SK-N-DZ (cell line): ENCODE measurements around the gene DIAPH2.

Experiments used
- DNase-seq: peaks from one replicate; pipeline ENCODE4 v3.0.0-alpha.2; 2015; ENCODE audit warnings: low spot score

The DIAPH2 gene

DNA sequence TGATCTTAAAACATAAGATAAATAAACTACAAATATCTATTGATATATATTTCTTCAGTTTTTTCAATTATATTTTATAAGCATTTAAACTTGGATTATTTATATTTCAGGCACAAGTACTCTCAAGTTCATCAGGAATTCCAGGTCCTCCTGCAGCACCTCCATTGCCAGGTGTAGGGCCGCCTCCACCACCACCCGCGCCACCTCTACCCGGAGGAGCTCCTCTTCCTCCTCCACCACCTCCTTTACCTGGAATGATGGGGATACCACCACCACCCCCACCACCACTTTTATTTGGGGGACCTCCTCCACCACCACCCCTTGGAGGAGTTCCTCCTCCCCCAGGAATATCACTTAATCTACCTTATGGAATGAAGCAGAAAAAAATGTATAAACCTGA, 273.1 kb downstream of the DIAPH2 start:
- no peak for DNase-seq

GRCh38 chrX:96971812-96972211, 287.2 kb downstream of the DIAPH2 start:
- no peak for DNase-seq

DNA sequence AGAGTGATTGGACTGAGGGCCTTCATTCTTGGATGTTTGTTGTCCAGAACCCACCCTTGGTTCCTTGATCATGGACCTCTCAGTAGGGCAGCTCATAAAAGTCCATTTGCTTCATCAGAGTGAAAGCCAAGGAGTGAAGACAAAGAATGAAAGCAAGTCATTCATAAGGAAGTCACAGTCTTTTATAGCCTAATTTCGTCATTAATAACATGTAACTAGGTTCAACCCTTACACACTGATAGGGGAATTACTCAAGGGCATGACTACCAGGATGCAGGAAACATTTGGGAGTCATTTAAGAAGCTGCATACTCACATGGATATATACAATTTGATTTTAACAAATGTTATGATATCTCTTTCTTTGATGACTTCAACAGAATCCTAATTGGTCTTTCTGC, 294.3 kb downstream of the DIAPH2 start:
- no peak for DNase-seq

GRCh38 chrX:96979766-96980165, 295.1 kb downstream of the DIAPH2 start:
- peak; percentile 2 for DNase-seq

GRCh38 chrX:96982161-96982560, 297.5 kb downstream of the DIAPH2 start:
- DNase-seq, result no peak

- no peak for DNase-seq
These were observed 299.9 kb downstream of the DIAPH2 start for GRCh38 chrX:96984538-96984937.

- no peak for DNase-seq
These were observed 300.4 kb downstream of the DIAPH2 start for GRCh38 chrX:96985046-96985445.

- no peak for DNase-seq
These were observed 302.6 kb downstream of the DIAPH2 start for GRCh38 chrX:96987228-96987627.

DNA sequence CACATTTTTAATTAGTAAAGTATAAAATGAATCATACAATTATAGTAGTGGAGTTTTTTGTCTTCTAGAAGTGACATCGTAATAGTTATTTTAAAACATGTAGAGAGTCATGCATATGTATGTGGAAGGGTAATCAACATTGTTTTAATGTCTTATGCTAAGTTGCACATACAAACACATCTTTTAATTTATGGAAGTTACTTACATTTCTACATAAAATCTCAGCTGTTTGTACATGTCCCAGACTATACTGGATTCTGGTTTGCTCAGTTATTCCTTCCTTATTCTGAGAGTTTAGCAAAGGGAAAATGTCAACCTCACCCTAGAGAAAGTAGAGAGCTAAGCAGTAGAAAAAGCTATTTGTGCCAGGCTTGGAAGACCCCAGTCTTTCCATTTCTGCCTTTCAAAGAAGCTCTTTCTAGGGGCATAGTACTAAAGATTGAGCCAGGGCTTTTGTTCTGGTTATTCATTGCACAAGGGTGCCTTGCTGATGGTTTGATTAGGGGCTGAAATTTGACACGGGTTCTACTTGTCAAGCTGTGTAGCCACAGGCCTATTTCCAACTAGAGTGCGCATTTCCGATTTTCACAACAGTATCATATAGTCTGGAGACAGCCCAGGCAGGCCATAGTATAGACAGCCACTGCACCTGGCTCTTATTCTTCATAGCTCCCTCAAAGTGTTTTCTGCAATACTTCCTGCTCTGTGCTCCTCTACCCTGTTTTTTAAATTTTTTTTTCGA, 305.4 kb downstream of the DIAPH2 start:
- no peak for DNase-seq

- no peak for DNase-seq
These were observed 309.5 kb downstream of the DIAPH2 start for GRCh38 chrX:96994093-96994492.

DNA sequence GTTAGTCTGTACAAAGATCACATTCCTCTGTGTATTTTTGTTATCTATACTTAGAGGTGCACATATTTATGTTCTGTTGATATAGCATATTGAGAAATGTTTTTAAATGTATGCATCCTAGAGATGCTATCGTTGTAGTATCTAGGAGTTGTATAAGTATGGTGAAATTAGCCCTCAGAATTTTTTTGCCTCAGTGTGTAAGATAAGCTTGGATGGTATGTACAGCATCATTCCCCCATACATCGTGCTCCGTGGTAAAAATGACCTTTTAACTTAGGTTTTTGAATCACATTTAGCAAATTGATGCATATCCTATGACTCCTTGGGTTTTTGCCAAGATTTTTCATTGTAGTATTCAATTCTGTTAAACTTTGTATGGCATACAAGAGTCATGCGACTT, 312.6 kb downstream of the DIAPH2 start:
- no peak for DNase-seq

DNA sequence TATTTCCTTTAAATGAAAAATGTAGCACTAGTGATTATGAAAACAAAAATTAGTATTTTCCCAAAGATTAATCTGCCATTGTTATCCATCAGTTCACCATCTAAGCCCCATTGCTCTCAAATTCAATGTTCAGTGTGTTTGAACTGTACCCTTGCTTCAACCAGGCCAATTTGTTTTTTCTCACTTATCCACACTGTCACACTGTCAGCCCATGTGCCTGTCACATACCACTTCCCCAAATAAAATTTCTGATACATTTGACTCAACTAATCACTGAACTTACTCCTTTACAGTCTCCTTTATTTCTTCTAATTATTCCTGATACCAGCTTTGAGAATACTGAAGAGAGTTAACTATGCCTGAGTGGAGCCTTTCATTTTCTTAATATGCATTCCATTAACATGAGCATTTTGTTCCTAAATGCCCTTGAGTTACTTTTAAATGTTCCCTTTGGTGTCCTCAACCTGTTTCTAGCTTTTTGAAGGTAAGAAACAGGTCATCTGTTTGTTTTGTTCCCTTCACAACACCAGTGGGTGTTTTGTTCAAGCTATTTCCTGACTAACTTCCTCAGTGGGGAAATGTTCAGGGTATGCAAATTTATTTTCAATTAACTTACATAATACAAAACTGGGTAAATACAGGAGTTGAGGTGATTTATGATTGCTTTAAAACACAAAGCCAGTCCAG, 316.2 kb downstream of the DIAPH2 start:
- no peak for DNase-seq

GRCh38 chrX:97006167-97006566, 321.5 kb downstream of the DIAPH2 start:
- DNase-seq, result no peak

GRCh38 chrX:97009391-97009790, 324.7 kb downstream of the DIAPH2 start:
- DNase-seq, result no peak

GRCh38 chrX:97011540-97011939, 326.9 kb downstream of the DIAPH2 start:
- DNase-seq, result no peak

DNA sequence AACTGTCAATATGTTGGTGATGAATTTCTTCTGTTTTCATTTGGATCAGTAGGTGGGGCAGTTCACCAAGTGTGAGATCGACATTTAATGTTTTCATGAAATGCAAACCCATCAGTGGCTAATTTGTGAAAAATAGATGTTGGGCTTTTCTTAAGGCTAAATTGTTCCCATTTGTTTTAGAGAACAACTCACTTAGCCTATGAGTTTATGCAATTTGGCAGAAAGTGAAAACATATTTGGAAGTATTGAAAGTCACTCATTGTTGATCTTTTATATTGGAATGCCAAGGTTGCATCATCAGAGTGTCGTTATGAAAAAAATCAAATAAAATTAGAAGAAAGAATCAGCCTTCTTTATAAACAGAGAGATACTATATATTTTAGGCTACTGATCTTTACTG, 331.5 kb downstream of the DIAPH2 start:
- DNase-seq, result peak; percentile 3

- DNase-seq, result no peak
These were observed 337.0 kb downstream of the DIAPH2 start for GRCh38 chrX:97021680-97022079.

- DNase-seq, result peak; percentile 9
These were observed 341.8 kb downstream of the DIAPH2 start for GRCh38 chrX:97026406-97026805.

- no peak for DNase-seq
These were observed 342.8 kb downstream of the DIAPH2 start for GRCh38 chrX:97027384-97027922.

GRCh38 chrX:97030463-97030862, 345.8 kb downstream of the DIAPH2 start:
- DNase-seq, result no peak

- no peak for DNase-seq
These were observed 346.3 kb downstream of the DIAPH2 start for GRCh38 chrX:97030947-97031346.

DNA sequence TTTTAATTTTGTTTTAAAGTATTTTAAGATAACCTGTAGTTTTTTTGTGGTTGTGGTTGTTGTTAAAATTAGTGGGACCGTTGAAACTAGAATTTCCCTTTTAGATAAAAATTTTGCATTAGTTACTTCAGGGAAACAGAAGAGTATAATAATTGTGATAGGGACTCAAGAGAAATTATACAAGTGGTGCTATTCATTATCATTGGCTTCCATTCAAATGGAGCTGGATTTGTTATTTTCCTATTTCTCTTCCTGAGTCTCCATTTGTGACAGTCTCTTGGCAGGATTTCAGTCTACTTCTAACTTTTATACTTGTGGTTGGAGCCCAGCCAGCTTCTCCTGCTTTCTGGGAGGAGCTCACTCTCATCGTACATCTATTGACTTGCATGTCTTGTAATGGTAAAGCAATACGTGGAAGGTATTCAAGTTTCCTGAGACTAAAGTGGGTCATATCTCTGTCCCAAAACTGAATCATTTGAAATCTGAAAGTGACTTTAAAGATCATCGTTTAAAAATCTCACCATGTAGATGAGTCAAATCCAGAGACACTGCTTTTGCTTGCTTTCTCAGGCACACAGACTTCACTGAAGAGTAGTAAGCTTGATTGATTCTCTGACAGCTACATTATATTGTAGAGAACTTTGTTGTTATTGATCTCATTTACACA, 354.9 kb downstream of the DIAPH2 start:
- no peak for DNase-seq

DNA sequence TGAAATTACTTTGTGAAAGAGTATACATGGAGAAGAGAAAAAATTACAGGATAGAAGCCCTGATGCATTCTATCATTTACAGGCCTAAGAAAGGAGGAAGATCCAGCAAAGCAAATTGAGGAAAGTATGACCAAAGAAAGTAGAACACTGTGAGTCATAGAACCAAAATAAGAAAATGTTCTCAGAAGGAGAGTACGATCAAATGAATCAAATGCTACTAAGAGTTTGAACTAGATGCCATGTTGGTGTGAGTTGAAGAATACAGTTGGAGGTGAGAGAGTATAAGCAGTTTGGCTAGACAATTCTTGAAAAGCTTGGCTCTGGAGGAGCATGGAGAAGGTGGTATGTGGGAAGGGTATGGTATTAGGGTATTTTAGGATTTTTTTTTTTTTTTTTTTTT, 360.8 kb downstream of the DIAPH2 start:
- DNase-seq, result no peak
